Loucy (cell line): Measurements from ENCODE around the gene CHST14.

ENCODE experiments used
- EZH2phosphoT487 ChIP-seq: fragments of 200-600 bp; IDR thresholded peaks from 2 replicates; pipeline ENCODE4 v1.6.1; 2018; ENCODE audit warnings: antibody characterized with exemption, mild to moderate bottlenecking, moderate library complexity, borderline replicate concordance
- TF ChIP-seq, protein P1 (sequence below): fragments of 200-600 bp; sonication (generic); conservative IDR thresholded peaks from 2 replicates; pipeline ENCODE4 v1.5.1; 2014; ENCODE audit warnings: mild to moderate bottlenecking, antibody characterized with exemption, low read length

DNA sequence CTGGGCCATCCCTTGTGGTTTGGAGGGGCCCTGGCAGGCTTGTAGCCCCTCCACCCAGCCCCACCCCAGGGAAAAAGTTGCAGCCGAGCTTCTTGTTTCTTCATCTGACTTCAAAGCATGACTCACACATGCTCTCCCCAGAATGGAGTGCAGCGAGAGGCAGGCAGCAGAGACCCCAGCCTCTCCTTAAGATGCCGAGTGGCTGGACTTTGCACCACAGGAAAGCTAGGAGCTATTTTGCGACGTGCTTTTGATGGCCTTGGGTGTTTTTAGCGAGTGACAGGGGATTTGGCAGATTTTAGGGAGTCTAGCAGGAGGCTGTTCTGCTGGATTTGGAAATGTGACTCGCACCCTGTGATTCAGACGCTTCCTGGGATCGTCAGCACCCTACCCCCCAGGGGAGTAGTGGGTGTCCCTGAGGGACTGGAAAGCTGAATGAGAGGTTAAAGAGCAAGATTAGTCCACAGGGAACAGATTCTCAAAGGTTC is 15.8 kb upstream of the CHST14 start:
- TF ChIP-seq, protein P1, sequence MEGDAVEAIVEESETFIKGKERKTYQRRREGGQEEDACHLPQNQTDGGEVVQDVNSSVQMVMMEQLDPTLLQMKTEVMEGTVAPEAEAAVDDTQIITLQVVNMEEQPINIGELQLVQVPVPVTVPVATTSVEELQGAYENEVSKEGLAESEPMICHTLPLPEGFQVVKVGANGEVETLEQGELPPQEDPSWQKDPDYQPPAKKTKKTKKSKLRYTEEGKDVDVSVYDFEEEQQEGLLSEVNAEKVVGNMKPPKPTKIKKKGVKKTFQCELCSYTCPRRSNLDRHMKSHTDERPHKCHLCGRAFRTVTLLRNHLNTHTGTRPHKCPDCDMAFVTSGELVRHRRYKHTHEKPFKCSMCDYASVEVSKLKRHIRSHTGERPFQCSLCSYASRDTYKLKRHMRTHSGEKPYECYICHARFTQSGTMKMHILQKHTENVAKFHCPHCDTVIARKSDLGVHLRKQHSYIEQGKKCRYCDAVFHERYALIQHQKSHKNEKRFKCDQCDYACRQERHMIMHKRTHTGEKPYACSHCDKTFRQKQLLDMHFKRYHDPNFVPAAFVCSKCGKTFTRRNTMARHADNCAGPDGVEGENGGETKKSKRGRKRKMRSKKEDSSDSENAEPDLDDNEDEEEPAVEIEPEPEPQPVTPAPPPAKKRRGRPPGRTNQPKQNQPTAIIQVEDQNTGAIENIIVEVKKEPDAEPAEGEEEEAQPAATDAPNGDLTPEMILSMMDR: no peak
- TF ChIP-seq EZH2phosphoT487: no peak
